ENCODE measurements around the gene CIRBP.

GRCh38 chr19:1226522-1227303 is 42.4 kb upstream of the CIRBP start:
- no peak for TF ChIP-seq CTCF (IDR thresholded peaks at IDR 0.05)
- TF ChIP-seq TCF7L2 (IDR thresholded peaks at IDR 0.05; ENCODE audit: low read depth, low read length) = no peak

Data from Panc1 (cell line).